Type B pancreatic cell (in vitro differentiated cells): ENCODE data around the gene CTCF. TPM values are rescaled to one million over a fixed set of nuclear protein-coding genes. Genes with fewer than 3 reads are reported as not detected.

Source experiments
- DNase-seq: peaks from one replicate; pipeline ENCODE4 v3.0.0; 2021; ENCODE audit warnings: mixed read lengths; ENCODE audit not compliant: unreplicated experiment; ENCODE audit errors: extremely low spot score
- H3K27ac Mint-ChIP-seq: 2 replicates; pipeline ENCODE4 v1.8.0; 2021; ENCODE audit warnings: mild to moderate bottlenecking, mixed read lengths
- H3K27me3 Mint-ChIP-seq: 2 replicates; pipeline ENCODE4 v1.8.0; 2021; ENCODE audit warnings: mixed read lengths
- H3K36me3 Mint-ChIP-seq: 2 replicates; pipeline ENCODE4 v1.8.0; 2021; ENCODE audit warnings: mixed read lengths
- H3K4me1 Mint-ChIP-seq: one replicate; pipeline ENCODE4 v1.8.0; 2021; ENCODE audit warnings: mixed read lengths; ENCODE audit not compliant: unreplicated experiment
- H3K4me3 Mint-ChIP-seq: 2 replicates; pipeline ENCODE4 v1.8.0; 2021; ENCODE audit warnings: mild to moderate bottlenecking, mixed read lengths
- H3K9me3 Mint-ChIP-seq: 2 replicates; pipeline ENCODE4 v1.8.0; 2021; ENCODE audit warnings: mixed read lengths
- CTCF ChIP-seq: fragments of 200-600 bp; sonication (generic); conservative IDR thresholded peaks from 2 replicates; pipeline ENCODE4 v1.5.0; 2021; ENCODE audit warnings: antibody characterized with exemption, mild to moderate bottlenecking
- total RNA-seq: library from RNA; stranded (reverse); gene quantifications from 2 replicates; pipeline ENCODE4 v1.2.1, GENCODE V29; 2021; ENCODE audit warnings: low replicate concordance

The CTCF gene
- total RNA-seq, 1 donor from 2014 or later: 57.8 TPM

DNA sequence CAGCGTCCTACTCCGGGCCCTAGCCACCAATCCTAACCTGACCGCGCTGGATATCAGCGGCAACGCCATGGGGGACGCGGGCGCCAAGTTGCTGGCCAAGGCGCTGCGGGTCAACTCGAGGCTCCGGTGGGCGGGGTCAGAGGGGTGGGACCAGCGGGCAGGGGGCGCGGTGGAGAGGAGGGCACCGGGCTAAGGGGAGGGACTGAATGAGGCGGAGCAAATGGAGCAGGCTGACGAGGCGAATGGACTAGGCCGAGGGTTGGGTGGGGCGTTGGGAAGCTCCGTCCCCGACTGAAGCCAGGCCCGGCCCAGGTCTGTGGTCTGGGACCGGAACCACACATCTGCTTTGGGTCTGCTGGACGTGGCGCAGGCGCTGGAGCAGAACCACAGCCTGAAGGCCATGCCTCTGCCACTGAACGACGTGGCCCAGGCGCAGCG lies 87.2 kb downstream of the CTCF start:
- no peaks in the 10 kb centered on the region for H3K9me3 Mint-ChIP-seq
- DNase-seq: no peak
- H3K27me3 Mint-ChIP-seq: peaks cover 47% of the 10 kb centered on the region
- H3K27ac Mint-ChIP-seq: no peak overlapping the region
- no peak overlapping the region for H3K4me3 Mint-ChIP-seq
- no peaks in the 10 kb centered on the region for H3K4me1 Mint-ChIP-seq
- no peak for TF ChIP-seq CTCF
- no peaks in the 10 kb centered on the region for H3K36me3 Mint-ChIP-seq

DNA sequence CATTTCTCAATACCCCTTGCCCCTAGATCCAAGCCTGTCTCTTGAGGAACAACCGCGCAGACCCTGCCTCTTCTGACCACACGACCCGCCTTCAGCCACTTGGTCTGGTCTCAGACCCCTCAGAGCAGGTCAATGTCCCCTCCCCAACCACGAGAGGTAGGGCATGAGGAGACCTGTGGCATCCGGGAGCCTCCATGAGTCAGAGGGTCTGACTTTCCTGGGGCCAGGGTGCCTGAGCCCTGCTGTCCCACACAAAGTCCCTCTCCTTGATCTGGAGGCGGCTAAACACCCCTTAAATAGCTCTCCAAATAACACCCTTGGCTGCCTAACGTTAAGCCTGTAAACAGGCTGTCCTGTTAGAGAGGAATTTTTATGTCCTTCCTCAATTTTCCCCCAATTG lies 87.7 kb downstream of the CTCF start:
- Mint-ChIP-seq H3K36me3 (no peaks in the 10 kb centered on the region), H3K27me3 (peaks cover 52% of the 10 kb centered on the region), H3K9me3 (no peaks in the 10 kb centered on the region), H3K27ac (no peak overlapping the region), H3K4me3 (no peak overlapping the region), H3K4me1 (no peaks in the 10 kb centered on the region)
- no peak for TF ChIP-seq CTCF
- no peak for DNase-seq

GRCh38 chr16:67651039-67651438 lies 88.7 kb downstream of the CTCF start:
- Mint-ChIP-seq H3K4me1 (no peaks in the 10 kb centered on the region), H3K4me3 (peak overlapping the region; percentile 7), H3K9me3 (no peaks in the 10 kb centered on the region), H3K27ac (no peak overlapping the region), H3K36me3 (peaks cover 3% of the 10 kb centered on the region), H3K27me3 (peaks cover 55% of the 10 kb centered on the region)
- DNase-seq: no peak
- TF ChIP-seq CTCF: no peak

GRCh38 chr16:67651847-67652246 lies 89.5 kb downstream of the CTCF start:
- Mint-ChIP-seq H3K4me3 (peak overlapping the region; percentile 84), H3K27me3 (peaks cover 51% of the 10 kb centered on the region), H3K27ac (no peak overlapping the region), H3K4me1 (no peaks in the 10 kb centered on the region), H3K9me3 (no peaks in the 10 kb centered on the region), H3K36me3 (peaks cover 3% of the 10 kb centered on the region)
- TF ChIP-seq CTCF: no peak
- DNase-seq: no peak

- Mint-ChIP-seq H3K4me1 (no peaks in the 10 kb centered on the region), H3K36me3 (peaks cover 3% of the 10 kb centered on the region), H3K9me3 (no peaks in the 10 kb centered on the region), H3K27ac (no peak overlapping the region), H3K4me3 (peak overlapping the region; percentile 84), H3K27me3 (peaks cover 46% of the 10 kb centered on the region)
- DNase-seq: no peak
- TF ChIP-seq CTCF: no peak
Measured at GRCh38 chr16:67652578-67653127, 90.3 kb downstream of the CTCF start.
